Cardiac muscle cell (in vitro differentiated cells and primary cell): Measurements from ENCODE around the gene TRIM14. TPM values are rescaled to one million over a fixed set of nuclear protein-coding genes. Genes with fewer than 3 reads are reported as not detected.

ENCODE experiments used
- DNase-seq, 2 donors: peaks; one replicate each; pipeline versions ENCODE4 v3.0.0 to v3.0.0-alpha.2; 2010 to 2017; ENCODE audit warnings: low read depth in 1 of 2, low spot score in 1 of 2
- H3K27ac ChIP-seq: fragments of 200-600 bp; sonication (generic); 2 replicates; pipeline ENCODE4 v1.5.1; 2016
- H3K27me3 ChIP-seq: fragments of 200-600 bp; sonication (generic); 2 replicates; pipeline ENCODE4 v1.6.0; 2016; ENCODE audit warnings: control low read depth
- H3K36me3 ChIP-seq: fragments of 200-600 bp; sonication (generic); 2 replicates; pipeline ENCODE4 v1.5.1; 2016; ENCODE audit warnings: control low read depth
- H3K4me1 ChIP-seq: fragments of 200-600 bp; sonication (generic); 2 replicates; pipeline ENCODE4 v1.8.1; 2017; ENCODE audit warnings: low read depth, mild to moderate bottlenecking, mixed run types
- H3K4me3 ChIP-seq: fragments of 200-600 bp; sonication (generic); 2 replicates; pipeline ENCODE4 v1.5.1; 2016; ENCODE audit warnings: mild to moderate bottlenecking
- H3K9me3 ChIP-seq: fragments of 200-600 bp; sonication (generic); 2 replicates; pipeline ENCODE4 v1.5.1; 2017; ENCODE audit warnings: low read depth, mild to moderate bottlenecking, control low read depth
- polyA plus RNA-seq: library from polyadenylated mRNA; unstranded; fragments of >200 nt; fragmentation: Nextera tagmentation; extraction: Ambion mirVana; gene quantifications from 2 replicates; pipeline ENCODE4 v1.2.1, GENCODE V29; 2016
- total RNA-seq: library from RNA; depleted of rRNA; stranded (reverse); fragments of >200 nt; gene quantifications from 2 replicates; pipeline ENCODE4 v1.2.3, GENCODE V29; 2016
- TF ChIP-seq, protein P1 (sequence below): IDR thresholded peaks from 2 replicates; pipeline ENCODE4 v1.5.1; 2012; ENCODE audit warnings: low read depth, mild to moderate bottlenecking, low read length

Gene TRIM14
- total and polyA plus RNA-seq, 2 experiments from 2014 or later = 0.57 to 1.5 TPM

DNA sequence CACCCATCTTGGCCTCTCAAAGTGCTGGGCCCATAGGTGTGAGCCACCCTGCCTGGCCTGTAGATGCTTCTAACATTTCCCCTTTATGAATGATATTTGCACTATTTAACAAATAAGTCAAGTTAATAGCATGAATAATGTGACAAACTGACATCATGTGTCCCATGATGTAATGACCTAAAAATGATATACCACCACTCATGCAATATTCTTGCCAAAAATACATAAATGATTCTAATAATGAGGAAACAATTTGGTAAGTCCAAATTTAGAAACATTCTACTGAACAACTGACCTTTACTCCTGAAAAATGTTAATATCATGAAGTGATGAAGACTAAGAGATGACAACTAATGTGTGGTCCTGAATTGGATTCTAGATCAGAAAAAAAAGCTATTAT, 33.5 kb upstream of the TRIM14 start:
- Histone ChIP-seq H3K27me3 (no peaks in the 10 kb centered on the region), H3K27ac (no peak overlapping the region), H3K4me3 (no peak overlapping the region), H3K36me3 (no peaks in the 10 kb centered on the region), H3K9me3 (no peaks in the 10 kb centered on the region), H3K4me1 (no peaks in the 10 kb centered on the region)
- no peak for DNase-seq
- TF ChIP-seq, protein P1, sequence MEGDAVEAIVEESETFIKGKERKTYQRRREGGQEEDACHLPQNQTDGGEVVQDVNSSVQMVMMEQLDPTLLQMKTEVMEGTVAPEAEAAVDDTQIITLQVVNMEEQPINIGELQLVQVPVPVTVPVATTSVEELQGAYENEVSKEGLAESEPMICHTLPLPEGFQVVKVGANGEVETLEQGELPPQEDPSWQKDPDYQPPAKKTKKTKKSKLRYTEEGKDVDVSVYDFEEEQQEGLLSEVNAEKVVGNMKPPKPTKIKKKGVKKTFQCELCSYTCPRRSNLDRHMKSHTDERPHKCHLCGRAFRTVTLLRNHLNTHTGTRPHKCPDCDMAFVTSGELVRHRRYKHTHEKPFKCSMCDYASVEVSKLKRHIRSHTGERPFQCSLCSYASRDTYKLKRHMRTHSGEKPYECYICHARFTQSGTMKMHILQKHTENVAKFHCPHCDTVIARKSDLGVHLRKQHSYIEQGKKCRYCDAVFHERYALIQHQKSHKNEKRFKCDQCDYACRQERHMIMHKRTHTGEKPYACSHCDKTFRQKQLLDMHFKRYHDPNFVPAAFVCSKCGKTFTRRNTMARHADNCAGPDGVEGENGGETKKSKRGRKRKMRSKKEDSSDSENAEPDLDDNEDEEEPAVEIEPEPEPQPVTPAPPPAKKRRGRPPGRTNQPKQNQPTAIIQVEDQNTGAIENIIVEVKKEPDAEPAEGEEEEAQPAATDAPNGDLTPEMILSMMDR = no peak

DNA sequence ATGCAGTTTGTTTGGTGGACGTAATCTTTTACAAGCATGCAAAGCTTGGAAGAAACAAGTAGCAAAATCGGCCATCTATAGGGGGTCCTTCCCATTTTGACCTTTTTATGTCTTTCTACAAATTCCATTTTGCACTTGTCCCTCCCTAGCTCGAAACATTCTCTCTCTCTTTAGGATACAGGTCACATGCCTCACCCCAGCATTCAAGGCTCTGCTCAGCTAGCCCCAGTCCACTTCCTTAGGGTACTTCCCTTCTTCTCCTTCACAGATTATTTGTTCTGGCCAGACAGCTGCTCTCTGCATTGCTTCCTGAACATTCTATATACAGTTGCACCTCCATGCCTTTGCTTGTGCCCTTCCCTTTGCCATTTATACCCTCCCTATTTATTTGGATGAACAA, 31.7 kb upstream of the TRIM14 start:
- H3K27ac ChIP-seq = no peak overlapping the region

DNA sequence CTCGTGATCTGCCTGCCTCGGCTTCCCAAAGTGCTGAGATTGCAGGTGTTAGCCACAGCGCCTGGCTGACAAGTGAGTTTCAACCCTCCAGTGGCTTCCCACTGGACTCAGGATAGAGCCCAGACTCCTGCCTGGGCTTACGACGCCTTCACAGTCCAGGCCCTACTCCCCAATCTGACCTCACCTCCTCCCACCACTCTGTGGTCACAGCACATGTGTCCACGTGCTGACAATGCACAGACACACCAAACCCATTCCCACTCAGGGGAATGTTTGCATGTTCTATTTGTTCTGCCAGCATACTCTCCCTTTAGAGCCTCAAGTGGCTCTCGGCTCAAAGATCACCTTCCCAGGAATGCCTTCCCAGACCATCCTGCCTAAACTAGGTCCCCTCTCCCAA, 31.1 kb upstream of the TRIM14 start:
- no peak for DNase-seq
- TF ChIP-seq, protein P1 = no peak
- H3K9me3 ChIP-seq = no peaks in the 10 kb centered on the region

More for the DNA sequence above, 31.7 kb upstream of the TRIM14 start:
- Histone ChIP-seq H3K27me3 (no peaks in the 10 kb centered on the region), H3K4me1 (no peaks in the 10 kb centered on the region), H3K9me3 (no peaks in the 10 kb centered on the region), H3K4me3 (no peak overlapping the region), H3K36me3 (no peaks in the 10 kb centered on the region)
- TF ChIP-seq, protein P1 = no peak
- DNase-seq = no peak

DNA sequence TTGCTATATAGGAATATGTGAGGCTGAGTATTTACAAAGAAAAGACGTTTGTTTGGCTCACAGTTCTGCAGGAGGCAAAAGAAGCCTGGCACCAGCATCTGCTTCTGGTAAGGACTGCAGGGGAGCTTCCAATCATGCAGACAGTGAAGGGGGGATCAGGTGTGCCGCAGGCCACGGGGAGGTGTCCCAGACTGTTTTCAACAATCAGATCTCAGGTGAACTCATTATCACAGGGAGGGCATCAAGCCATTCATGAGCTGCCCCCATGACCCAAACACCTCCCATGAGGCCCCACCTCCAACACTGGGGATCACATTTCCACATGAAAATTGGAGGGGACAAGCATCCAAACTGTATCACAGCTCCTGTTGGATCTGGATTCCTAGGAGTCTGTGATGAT, 30.4 kb upstream of the TRIM14 start:
- no peaks in the 10 kb centered on the region for H3K9me3 ChIP-seq
- no peaks in the 10 kb centered on the region for H3K4me1 ChIP-seq
- H3K27ac ChIP-seq = no peak overlapping the region
- DNase-seq = no peak
- H3K36me3 ChIP-seq = no peaks in the 10 kb centered on the region
- H3K4me3 ChIP-seq = no peak overlapping the region
- TF ChIP-seq, protein P1 = no peak
- no peaks in the 10 kb centered on the region for H3K27me3 ChIP-seq

More for the DNA sequence above, 31.1 kb upstream of the TRIM14 start:
- Histone ChIP-seq H3K27ac (no peak overlapping the region), H3K36me3 (no peaks in the 10 kb centered on the region), H3K4me1 (no peaks in the 10 kb centered on the region), H3K27me3 (no peaks in the 10 kb centered on the region), H3K4me3 (no peak overlapping the region)

GRCh38 chr9:98148486-98148885, 29.5 kb upstream of the TRIM14 start:
- TF ChIP-seq, protein P1 = no peak
- H3K27me3 ChIP-seq = no peaks in the 10 kb centered on the region
- H3K9me3 ChIP-seq = no peaks in the 10 kb centered on the region
- no peaks in the 10 kb centered on the region for H3K36me3 ChIP-seq
- no peak for DNase-seq
- H3K4me3 ChIP-seq = no peak overlapping the region
- H3K27ac ChIP-seq = no peak overlapping the region
- no peaks in the 10 kb centered on the region for H3K4me1 ChIP-seq

DNA sequence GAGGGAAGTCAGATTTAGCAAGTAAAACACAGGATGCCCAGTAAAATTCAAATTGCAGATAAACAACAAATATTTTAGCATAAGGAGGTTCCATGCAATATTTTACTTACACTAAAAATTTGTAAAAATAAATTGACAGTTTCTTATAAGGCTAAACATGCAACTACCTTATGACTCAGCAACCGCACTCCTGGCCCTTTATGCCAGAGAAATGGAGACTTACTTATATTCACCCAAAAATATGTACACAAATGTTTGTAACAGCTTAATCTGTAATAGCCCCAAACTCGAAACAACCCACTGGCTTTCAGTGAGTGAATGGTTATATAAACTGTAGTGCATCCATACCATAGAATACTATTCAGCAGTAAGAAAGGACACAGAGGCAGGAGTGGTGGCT, 28.6 kb upstream of the TRIM14 start:
- H3K27ac ChIP-seq = no peak overlapping the region
- no peaks in the 10 kb centered on the region for H3K36me3 ChIP-seq
- H3K27me3 ChIP-seq = no peaks in the 10 kb centered on the region
- no peak for DNase-seq
- H3K4me3 ChIP-seq = no peak overlapping the region
- no peaks in the 10 kb centered on the region for H3K9me3 ChIP-seq
- H3K4me1 ChIP-seq = no peaks in the 10 kb centered on the region
- TF ChIP-seq, protein P1 = no peak
